GM21390 (cell line): Measurements from ENCODE around the gene SLC6A5.
"Not testable (repeated sequence)": the region's sequence is repeated elsewhere in the genome, so short reads cannot be mapped to it uniquely, and the experiment has no call there.

Experiments used
- ATAC-seq: cut with Tn5 transposase; IDR thresholded peaks from one replicate; pipeline ENCODE4 v1.9.1; 2021; ENCODE audit not compliant: unreplicated experiment

Gene SLC6A5

DNA sequence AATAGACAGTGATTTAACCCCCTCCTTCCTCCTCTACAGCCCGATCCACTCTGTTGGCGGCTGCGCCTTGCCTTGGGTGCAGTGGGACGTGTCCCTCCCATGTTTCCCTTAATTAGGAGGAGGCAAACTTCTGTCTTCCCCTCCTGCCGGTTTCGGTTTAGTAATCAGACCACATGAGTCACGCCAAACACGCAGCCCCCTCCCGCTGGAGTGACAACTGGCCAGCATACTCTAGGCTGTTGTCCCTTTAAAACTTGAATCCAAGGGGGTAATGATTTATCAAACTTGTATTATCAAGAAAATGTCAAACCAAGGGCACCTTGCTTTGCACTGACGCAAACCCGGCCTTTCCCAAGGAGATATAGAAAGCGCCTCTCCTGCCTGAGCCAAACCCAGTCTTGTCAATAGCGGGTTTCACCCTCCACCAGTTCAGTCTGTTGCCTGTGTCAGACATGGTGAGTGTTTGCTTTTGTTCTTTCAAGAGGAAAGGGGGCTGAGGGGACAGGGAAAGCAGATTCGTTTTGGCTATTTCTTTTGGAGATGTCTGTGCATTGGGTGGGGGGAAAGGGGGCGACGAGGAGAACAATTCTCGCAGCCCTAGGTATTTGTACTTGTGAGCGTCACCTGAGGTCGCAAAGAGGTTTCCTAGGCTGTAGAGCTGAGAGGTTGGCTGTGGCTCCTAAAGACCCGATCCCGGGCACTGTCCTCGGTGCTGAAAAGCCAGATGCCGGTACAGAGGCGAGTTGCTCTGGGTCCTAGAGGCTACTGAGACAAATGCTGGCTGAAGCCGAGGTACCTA, at the start of gene SLC6A5:
TSS of gene SLC6A5 (plus strand) at position 388 of the 799 bp plus-strand sequence. CDS start at position 453, 65 bp downstream.
- no peak for ATAC-seq

DNA sequence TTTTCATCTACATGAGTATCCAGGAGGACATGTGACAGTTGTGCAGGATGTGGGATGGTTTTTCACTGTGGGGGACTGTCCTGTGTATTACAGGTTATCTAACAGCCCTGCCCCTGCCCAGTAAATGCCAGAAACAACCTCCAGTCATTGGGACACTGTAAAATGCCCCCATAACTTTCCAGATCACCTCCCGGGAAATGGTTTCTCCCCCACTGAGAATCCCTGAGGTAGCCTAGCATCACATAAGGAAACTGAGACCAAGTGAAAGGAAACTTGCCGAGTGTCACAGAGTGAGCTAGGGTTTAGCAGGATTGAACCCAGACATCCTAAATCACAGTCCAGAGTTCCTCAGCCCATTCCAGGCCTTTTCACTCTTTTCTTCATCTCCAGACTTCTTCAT, 48.3 kb upstream of the SLC6A5 start:
- no peak for ATAC-seq

DNA sequence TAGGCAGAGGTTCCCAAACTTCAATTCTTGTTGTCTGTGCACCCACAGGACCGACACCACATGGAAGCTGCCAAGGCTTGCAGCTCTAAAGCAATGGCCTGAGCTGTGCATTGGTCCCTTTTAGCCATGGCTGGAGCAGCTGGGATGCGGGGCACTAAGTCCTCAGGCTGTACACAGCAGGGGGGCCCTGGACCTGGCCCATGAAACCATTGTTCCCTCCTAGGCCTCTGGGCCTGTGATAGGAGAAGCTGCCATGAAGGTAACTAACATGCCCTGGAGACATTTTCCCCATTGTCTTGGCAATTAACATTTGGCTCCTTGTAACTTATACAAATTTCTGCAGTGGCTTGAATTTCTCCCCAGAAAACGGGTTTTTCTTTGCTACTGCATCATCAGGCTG, 43.6 kb upstream of the SLC6A5 start:
- ATAC-seq, result no peak

DNA sequence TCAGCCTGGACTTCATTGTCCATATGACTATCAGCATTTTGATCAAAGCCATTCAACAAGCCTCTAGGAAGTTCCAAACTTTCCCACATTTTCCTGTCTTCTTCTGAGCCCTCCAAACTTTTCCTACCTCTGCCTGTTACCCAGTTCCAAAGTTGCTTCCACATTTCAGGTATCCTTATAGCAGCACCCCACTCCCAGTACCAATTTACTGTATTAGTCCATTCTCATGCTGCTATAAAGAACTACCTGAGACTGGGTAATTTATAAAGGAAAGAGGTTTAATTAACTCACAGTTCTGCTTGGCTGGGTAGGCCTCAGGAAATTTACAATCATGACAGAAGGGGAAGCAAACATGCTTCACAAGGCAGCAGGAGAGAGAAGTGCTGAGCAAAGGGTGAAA, 43.0 kb upstream of the SLC6A5 start:
- ATAC-seq, result not testable (repeated sequence)

DNA sequence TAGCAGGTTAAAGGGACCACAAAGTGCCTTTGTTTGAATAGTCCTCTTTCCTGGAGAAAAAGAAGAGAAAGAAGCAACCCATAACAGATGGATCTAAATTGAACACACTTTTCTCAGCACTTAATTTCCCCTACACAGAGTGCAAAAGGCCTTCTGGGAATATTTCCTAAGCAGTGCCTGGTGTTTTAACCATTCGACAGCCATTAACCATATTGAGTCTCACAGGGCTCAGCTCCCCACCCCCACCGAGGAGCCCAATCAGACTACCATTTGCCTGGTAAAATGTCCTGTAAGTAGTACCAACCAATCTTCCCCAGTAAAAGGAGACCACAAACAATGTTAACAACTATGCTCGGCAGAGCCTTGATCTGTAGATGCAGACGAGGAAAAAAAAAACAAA, 40.7 kb upstream of the SLC6A5 start:
- no peak for ATAC-seq

DNA sequence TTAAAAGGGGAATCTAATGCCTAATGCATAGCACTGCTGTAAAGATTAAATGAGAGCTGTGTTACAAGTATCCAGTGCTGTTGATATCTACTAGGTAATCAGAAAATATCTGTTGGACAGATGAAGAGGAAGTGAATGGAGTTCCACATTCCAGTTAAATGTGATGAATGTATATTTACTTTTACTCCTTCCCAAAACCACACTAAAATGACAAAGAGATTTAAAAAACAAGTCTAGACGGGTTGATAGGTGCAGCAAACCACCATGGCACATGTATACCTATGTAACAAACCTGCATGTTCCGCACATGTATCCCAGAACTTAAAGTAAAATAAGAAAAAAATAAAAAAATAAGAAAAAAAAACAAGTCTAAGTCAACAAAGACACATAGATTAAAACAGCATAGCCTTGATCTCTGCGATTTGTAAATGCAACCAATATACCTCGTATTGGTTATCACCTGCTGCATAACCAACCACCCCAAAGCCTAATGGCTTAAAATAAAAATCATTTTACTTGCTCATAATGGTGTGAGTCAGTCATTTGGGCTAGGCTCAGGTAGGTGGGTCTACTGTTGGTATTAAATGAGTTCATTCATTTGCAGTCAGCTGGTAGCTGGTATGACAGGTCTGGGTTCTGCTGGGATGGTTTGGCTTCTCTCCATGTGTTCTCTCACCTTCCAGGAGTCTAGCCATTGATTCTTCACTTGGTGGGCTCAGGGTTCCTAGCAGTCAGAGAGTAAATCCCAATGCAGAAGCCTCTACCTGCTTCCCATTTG, 39.7 kb upstream of the SLC6A5 start:
- ATAC-seq, result no peak

DNA sequence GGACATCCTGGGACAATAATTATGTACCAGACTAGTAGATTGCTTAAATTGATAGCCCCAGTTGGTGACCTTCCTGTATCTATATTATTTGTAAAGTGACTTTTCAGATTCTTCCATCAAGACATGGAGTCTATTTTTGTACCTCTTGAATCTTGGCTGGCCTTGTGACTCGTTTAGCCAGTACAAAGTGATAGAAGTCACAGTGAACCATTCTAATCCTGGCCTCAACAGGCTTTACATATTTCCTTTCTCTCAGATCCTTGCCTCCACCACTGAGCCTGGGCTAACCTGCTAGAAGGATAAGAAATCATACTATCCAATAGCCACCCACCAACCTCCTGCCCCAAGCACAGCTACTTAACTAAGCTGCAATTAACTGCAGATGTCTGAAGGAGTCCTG, 37.5 kb upstream of the SLC6A5 start:
- ATAC-seq, result no peak

DNA sequence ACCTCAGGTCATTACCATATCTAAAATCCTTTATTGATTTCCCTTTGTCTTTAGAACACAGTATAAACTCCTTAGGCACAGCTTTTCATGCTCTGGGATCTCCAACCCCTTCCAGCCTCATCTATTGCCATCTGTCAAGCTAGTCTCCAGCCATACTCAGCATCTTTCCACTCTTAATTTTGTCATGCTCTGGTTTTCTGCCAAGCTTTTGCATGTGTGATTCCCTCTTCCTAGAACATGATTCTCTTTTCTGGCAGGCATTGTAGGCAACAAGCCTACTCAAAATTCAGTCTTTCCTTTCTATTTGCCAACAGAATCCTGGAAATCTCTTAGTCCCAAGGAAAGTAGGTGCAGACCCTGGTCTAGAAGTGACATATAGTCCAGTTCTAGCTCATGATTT, 35.5 kb upstream of the SLC6A5 start:
- ATAC-seq, result no peak

DNA sequence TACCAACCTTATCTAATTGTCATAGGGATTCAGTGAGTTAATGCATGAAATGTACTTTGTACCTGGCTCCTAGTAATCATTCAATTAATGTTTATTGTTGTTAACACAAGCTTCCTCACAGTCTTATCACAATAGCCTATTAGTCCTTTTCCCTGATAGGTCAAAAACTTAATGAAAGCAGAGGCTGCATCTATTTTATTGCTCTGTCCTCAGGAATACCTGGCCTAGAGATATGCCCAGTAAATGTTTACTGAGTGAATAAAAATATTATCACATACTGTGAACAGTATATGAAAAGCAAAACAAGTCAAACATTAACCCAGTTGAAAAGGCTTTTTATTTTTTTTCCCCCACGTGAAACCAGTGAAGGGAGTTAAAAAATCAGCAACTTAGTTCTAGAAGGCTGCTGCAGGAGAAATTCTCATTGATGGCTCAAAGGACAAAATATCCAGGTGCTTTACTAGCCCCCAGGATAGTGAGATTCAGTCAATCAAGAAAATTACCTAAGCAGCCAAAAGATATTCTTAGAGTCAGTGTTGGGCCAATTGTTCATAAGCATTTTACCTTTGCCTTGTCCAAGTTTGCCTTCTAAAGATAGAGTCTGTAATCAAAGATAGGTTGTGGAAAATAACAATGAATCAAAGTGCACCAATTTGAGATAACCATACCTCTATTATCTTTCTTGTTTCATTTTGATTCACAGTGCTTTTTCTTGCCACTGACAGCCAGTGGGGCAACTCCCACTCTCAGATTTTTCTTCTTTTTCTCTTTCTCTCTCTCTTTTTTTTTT, 34.4 kb upstream of the SLC6A5 start:
- no peak for ATAC-seq

DNA sequence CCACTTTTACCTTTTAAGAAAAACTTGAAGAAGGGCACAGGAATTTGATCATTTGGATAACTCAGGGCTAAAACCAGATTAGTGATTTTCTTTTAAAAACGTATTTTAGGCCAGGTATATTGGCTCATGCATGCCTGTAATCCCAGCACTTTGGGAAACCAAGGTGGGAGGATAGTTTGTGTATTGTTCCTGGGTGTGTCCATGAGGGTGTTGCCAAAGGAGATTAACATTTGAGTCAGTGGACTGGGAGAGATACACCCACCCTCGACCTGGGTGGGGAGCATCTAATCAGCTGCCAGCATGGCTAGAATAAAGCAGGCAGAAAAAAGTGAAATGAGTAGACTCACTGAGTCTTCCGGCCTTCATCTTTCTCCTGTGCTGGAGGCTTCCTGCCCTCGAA, 33.3 kb upstream of the SLC6A5 start:
- ATAC-seq, result not testable (repeated sequence)

DNA sequence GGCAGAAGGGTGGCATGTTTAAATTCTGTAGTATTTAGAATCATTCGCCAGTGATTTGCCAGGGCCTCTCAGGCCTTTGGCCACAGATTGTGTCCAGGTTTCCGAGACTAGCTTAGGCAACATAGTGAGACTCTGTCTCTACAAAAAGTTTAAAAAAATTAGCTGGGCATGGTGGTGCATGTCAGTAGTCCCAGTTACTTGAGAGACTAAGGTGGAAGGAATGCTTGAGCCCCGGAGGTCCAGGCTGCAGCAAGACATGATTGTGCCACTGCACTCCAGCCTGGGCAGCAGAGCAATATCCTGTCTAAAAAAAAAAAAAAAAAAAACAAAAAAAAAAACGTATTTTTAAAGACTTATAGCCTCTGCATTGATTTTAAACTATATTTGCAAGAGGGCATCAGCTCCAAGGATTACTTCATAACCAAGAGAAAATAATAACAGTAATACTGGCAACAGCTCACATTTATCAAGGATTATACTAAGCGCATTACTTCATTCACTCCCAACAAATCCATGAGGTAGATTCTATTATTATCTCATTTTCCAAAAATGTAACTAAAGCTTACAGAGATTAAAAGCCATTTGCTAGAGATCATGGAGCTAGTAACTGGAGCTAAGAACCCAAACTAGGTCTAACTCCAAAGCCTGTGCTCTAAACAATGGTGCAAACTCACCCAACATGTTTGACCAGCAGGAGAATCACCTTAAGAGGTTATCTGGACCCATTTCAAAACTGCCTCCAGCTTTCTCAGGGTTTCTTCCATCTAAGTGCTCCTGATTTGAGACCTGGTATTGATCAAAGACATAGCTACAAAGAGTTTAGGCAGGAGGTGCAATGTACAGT, 32.6 kb upstream of the SLC6A5 start:
- ATAC-seq, result no peak

DNA sequence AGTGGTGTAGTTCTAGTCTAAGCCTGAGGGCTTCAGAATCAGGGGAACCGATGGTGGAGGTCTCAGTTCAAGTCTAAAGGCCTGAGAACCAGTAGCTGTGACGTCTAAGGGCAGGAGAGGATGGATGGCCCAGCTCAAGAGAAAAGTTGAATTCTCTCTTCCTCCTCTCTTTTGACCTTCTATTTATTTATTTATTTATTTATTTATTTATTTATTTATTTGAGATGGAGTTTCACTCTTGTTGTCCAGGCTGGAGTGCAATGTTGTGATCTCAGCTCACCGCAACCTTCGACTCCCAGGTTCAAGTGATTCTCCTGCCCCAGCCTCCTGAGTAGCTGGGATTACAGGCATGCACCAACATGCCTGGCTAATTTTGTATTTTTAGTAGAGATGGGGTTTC, 19.7 kb upstream of the SLC6A5 start:
- not testable (repeated sequence) for ATAC-seq

DNA sequence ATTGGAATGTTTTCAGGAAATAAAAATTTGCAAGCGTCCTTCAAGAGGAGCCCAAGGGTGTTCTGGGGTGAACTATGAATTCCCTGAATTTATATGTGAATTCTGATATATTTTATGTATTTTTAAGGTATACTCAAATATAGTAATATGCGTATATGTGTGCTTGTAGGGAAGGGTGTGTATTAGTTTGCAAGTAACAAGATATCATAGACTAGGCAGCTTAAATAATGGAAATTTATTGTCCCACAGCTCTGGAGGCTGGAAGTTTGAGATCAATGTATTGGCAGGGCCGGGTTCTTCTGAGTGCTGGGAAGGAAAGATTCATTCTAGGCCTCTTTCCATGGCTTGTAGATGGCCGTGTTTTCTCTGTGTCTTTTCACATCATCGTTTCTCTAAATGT, 16.2 kb upstream of the SLC6A5 start:
- no peak for ATAC-seq

DNA sequence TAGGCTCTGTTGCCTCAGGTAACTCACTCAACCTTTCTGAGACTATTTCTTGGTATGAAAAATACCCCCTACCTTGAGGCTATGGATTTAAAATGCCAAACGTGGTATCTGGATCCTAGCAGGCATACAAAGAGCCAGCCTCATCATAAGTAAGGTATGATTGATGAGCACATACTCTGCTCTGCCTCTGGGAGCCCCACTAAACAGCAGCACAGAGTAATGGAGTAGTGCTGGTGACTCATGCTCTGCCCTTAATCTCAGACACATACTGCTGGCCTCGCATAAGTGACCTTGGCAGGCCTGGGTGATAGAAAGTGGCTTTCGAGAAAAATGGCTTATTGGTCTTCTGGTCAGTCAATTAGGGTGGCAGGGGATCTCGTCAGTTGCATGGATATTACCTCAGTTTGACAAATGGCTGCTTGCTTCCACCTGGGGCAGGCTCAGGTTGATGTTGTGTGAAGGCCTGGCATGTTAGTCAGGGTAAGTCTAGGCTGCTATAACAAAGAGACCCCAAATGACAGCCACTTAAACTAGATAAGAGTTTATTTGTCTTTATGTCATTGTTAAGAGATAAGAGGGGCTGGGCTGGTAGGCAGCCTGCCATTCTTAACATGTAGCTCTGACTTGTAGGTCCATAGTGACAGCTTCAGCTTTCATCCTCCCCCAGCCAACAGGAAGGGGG, 15.2 kb upstream of the SLC6A5 start:
- no peak for ATAC-seq

DNA sequence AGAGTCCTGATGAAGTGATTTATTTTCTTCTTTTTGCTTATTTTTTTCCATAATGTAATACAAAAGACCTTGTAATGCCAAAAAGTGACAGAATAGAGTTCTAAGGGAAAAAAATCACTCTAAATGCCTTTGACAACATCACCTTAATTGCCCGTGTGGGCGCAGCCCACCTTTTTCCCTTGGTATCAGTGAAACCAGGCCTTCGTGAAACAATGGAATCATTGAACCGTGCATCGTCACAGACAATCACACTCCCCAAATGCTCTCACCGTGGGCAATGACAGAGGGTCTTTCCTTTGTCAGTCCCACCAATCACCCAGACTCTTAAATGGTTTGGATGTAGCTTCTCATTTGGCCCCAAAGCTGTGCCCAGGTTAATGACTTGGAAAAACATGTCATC, 9.6 kb upstream of the SLC6A5 start:
- ATAC-seq, result no peak

DNA sequence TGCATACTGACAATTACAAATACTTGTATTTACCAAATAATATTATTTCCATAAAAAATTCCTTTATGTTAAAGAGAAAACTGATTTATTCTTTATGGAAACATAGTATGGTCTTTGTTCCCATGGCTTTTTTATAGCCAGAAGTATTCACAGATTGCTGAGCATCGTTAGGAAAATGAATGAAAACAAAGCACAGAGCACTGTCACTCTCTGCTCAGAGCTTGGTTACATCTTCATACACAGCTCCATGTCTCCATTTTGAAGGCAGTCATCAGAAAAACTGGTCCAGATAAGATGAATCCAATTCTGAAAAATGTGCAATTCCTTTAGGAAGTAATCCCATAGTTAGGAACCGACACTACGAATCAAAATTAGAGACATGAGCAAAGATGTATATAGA, 9.0 kb upstream of the SLC6A5 start:
- no peak for ATAC-seq

DNA sequence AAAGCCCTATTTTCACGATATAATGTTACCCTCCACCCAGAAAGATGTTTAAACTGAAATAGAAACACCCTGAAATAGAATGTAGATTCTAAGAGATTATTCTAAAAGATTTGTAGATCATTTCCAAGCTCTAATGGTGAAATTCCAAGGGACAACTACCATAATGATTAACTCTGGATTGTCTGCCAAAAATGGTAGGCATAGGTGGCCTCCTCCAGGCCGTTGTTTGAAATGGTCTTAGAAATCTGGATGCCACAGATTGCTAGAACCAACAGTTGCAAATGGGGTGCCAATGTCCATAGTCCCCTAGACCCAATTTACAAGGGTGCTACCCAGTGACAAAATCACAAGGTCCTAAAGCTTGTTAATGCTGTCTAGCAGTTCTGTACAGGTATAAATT, 6.7 kb upstream of the SLC6A5 start:
- no peak for ATAC-seq

DNA sequence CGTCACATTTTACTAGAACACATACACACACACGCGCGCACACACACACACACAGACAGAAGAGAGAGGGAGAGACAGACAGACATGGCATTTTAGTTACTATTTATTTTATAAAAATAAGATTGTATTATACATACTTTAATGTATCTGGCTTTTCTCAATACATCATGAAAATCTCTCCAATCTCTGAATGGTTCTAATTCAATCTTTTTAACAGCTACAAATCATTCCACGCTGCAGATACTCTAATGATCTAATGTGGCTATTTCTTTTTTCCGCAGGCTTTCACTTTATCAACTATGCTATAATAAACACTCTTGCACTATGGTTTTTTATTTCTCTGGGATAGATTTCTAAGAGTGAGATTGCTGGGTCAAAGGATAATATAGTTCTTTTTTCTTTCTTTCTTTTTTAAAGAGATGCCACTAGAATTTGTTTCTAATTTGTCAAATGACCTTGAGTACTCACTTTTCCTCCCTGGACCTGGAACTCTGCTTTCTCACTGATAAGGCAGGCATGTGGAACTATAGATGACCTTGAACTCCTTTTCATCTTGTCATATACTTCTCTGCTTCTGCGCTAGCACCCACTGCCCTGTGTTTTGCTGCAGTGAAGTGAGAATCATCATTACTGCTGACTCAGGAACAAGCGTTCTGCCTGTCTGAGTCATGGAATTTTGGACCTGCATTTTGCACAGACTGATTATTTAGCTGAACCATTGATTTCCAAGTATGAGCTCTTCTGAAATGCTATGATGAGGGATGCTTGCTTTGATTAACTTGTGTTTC, 4.9 kb upstream of the SLC6A5 start:
- no peak for ATAC-seq

DNA sequence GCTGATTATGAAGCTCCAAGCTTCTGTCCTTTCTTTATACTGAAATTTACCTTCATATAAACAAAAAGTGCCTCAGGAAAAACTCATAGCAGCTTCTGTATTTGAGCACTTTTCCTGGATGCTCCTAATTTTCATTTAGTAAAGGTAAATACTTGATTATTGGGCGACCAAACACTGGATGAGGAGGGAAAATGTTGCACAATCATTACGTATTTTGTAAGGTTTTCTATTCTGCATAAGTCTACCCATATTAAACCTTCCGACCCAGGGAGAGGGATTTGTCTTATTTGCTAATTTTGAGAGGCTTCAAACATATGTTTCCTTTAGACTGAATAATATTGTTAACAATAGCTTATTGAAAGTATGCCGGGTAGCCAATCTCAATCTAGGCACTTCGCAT, 4.3 kb upstream of the SLC6A5 start:
- no peak for ATAC-seq
